UCSD-AML1 (cell line): Measurements from ENCODE around the gene DPY19L2.
"Not testable (repeated sequence)": the region's sequence is repeated elsewhere in the genome, so short reads cannot be mapped to it uniquely, and the experiment has no call there.

ENCODE experiments used
- DNase-seq: peaks from one replicate; lab custom pipeline; 2025; ENCODE audit not compliant: unreplicated experiment; lab: John Stamatoyannopoulos, UW

Gene DPY19L2

GRCh38 chr12:63668028-63668799, at the start of gene DPY19L2:
Gene DPY19L2, minus strand, starts transcription at chr12:63668493. Its CDS starts 100 bp downstream, at chr12:63668393.
- DNase-seq, result no peak

- DNase-seq, result not testable (repeated sequence)
These were observed 48.6 kb upstream of the DPY19L2 start for GRCh38 chr12:63716891-63717290.

GRCh38 chr12:63715107-63715625, 46.9 kb upstream of the DPY19L2 start:
- DNase-seq, result not testable (repeated sequence)

GRCh38 chr12:63714409-63714808, 46.1 kb upstream of the DPY19L2 start:
- DNase-seq, result not testable (repeated sequence)

- not testable (repeated sequence) for DNase-seq
These were observed 45.4 kb upstream of the DPY19L2 start for GRCh38 chr12:63713681-63714075.

- DNase-seq, result not testable (repeated sequence)
These were observed 44.8 kb upstream of the DPY19L2 start for GRCh38 chr12:63712979-63713680.

GRCh38 chr12:63712376-63712974, 44.2 kb upstream of the DPY19L2 start:
- not testable (repeated sequence) for DNase-seq

GRCh38 chr12:63711339-63711738, 43.0 kb upstream of the DPY19L2 start:
- not testable (repeated sequence) for DNase-seq

GRCh38 chr12:63706336-63706735, 38.0 kb upstream of the DPY19L2 start:
- no peak for DNase-seq

GRCh38 chr12:63699678-63700382, 31.5 kb upstream of the DPY19L2 start:
- not testable (repeated sequence) for DNase-seq

- DNase-seq, result not testable (repeated sequence)
These were observed 30.7 kb upstream of the DPY19L2 start for GRCh38 chr12:63699011-63699410.

GRCh38 chr12:63690837-63691236, 22.5 kb upstream of the DPY19L2 start:
- not testable (repeated sequence) for DNase-seq

- DNase-seq, result not testable (repeated sequence)
These were observed 20.8 kb upstream of the DPY19L2 start for GRCh38 chr12:63689141-63689540.

GRCh38 chr12:63686623-63687022, 18.3 kb upstream of the DPY19L2 start:
- not testable (repeated sequence) for DNase-seq

- DNase-seq, result not testable (repeated sequence)
These were observed 17.5 kb upstream of the DPY19L2 start for GRCh38 chr12:63685789-63686188.

- DNase-seq, result not testable (repeated sequence)
These were observed 14.3 kb upstream of the DPY19L2 start for GRCh38 chr12:63682617-63683016.

- DNase-seq, result not testable (repeated sequence)
These were observed 12.5 kb upstream of the DPY19L2 start for GRCh38 chr12:63680758-63681157.

GRCh38 chr12:63672550-63672949, 4.3 kb upstream of the DPY19L2 start:
- DNase-seq, result not testable (repeated sequence)

GRCh38 chr12:63669936-63670335, 1.6 kb upstream of the DPY19L2 start:
- not testable (repeated sequence) for DNase-seq

- DNase-seq, result not testable (repeated sequence)
These were observed 1.1 kb upstream of the DPY19L2 start for GRCh38 chr12:63669427-63669826.
